Suppressor macrophage treated with lipopolysaccharide for 1 hour (primary cell): ENCODE data around the gene MEF2C.

Experiments used
- DNase-seq, 3 donors: peaks; one replicate each; pipeline ENCODE4 v3.0.0-alpha.2; 2020 to 2022

Gene MEF2C

DNA sequence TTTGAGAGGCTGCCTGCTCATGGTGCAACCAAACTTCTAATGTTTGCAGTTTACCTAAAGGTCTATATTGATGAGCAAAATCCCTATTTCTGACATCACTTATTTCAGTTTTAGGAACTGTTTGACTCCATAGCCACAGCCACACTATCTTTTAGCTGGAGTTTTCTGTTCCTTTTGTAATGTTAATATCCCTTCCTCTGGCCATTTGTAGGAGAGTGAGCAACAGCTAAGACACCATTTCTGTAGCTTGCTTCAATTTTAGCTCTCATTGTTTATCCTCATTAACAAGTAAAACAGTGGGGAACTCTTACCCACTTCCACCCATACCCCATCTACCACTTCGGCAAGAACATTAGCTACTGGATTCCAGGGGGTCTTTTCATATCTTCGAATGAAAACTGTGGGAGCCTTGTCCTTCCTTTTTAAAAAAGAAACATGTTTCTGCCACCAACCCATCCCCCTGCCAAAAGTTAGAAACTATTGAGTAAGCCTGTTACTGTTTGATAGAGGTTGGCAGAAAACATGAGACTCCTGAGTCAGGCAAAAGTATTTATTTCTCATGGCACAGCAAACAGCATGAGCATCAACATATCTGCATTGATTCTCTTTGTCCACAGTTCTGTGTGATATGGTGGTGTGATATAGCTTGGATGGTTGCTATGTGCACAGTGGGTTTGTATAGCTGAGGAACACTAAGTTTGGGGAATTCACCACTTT, 174.1 kb downstream of the MEF2C start:
- DNase-seq: no peak

DNA sequence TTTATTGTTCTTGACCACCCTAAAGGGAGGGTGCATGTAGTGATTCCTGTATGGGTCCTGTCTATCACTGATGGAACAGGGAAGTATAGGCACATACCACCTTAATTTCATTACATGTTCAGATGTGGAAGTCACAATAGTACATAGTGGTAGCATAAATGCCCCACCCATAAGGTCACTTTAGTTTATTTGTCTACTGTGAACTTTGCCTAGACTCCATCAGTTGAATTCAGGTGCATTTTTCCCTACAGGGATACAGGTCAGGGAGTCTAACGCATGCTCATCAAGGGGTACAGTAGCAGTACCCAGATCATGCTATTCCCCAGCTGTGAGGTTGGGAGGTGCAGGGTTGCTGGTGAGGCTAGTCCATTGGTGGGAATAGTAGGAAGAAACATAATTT, 175.0 kb downstream of the MEF2C start:
- no peak for DNase-seq

- no peak for DNase-seq
Observed at GRCh38 chr5:88707216-88707965, 175.6 kb downstream of the MEF2C start.

DNA sequence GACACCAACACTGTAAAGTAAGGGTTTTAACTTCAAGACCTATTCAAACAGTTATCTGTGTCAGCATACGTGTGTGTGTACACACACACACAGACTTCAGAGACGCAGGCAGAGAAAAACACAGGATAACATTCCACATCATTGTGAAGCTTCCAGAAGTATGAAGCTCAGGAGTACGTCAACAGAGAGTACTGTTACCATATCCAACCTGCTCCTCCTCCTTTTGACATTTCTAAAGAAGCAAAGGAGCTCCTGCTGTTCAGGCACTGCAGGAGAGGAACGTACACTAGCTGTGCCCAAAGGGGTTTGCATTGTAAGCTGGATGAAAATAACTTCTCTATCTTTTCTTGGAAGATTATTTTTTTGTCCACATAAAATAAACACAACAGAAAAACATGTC, 180.7 kb downstream of the MEF2C start:
- no peak for DNase-seq

GRCh38 chr5:88700121-88700520, 182.9 kb downstream of the MEF2C start:
- no peak for DNase-seq

DNA sequence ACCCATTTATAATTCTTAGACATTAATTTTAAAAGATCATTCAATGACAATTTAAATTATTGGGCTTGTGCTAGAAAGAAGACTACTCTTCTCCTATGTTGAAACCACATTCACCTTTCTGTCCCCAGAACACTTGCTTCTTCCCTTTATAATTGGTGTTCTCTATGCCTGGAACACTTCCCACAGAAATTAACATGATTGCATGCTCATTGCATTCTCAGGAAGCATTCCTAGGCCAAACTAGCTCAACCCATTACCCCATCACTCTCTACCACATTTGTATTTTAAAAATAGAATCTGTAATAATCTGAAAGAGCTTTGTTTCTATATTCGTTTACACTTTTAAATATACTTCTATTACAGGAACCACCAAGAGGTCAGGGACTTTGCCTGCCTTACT, 184.7 kb downstream of the MEF2C start:
- DNase-seq: no peak

DNA sequence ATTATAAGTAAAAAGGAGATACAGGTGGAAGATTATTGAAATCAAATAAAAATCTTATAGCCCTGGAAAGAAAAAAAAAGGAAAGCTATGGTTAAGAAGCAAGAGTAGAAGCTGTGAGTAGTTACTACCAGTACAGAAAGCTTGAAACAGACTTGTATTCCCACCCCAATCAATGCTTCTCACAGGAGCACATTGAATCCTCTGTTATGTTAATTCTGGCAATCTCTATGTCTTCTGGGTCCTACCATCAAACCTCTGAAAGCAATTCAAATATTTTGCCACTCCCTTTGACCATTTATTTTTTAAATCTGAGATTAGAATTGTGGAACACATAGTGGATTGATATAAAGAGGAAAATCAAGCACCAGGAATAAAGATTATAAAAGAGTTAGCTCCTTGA, 186.5 kb downstream of the MEF2C start:
- DNase-seq: no peak

GRCh38 chr5:88695931-88696330, 187.1 kb downstream of the MEF2C start:
- DNase-seq: no peak

DNA sequence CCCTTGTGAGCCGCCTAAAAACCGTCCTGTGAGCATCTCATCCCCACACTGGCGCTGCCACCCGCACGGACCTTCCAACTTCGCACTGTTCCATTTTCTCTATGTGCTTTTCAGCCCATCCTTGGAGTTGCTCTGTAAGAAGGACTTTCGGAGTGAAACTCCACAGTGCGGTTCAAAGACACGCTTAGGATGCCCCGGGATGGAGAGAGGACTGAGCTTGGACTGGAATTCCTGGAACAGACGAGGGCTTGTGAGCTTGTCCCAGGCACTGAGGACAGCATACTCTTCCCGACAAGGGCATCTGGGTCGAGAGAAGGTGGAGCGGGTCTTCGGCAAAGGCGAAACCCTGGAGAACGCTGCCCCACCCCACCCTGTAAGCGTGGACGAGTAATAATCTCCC, 187.8 kb downstream of the MEF2C start:
- DNase-seq: no peak

- no peak for DNase-seq
Observed at GRCh38 chr5:88694023-88694679, 188.8 kb downstream of the MEF2C start.

DNA sequence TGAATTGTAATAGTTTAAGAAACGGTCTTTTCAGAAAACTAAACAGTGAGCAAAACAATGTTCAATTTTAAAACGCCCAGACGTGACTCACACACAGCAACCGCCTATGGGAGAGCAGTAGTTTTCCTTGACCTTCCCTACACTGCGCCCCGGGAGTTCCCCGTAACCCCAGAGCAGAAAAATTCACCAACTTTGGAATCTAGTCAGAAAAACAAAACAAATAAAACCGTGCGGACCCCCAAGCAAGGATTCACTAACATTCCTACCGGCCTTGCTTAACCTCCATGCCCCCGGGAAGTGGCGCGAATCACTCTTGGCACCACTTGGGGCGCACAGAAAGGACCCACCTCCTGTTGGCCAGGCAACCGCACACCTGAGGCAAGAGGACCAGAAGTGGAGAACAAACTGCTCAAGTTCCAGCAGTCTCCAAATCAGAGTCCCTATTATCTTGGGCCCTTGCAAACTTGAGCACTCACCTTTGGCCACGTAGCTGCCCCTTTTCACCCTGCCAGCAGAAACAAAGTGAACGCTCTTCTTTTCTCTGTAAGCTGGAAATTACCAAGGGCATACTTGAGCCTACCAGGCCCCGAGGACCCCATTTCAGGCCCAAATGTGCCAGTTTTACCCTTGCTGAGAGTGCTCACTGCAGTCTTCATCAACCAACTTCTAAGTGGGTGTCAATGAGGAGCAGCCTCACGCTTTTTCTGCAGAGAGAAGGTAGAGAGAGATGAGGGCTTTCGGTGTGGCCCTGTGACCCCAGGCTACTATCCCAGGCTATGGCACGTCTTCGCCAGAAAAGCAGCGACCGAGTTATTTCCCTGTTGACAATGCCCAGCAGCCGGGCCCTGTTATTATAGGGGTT, 189.7 kb downstream of the MEF2C start:
- DNase-seq: peak; percentile 59 to 62 (median 61)

GRCh38 chr5:88691945-88692868, 190.8 kb downstream of the MEF2C start:
- no peak for DNase-seq

DNA sequence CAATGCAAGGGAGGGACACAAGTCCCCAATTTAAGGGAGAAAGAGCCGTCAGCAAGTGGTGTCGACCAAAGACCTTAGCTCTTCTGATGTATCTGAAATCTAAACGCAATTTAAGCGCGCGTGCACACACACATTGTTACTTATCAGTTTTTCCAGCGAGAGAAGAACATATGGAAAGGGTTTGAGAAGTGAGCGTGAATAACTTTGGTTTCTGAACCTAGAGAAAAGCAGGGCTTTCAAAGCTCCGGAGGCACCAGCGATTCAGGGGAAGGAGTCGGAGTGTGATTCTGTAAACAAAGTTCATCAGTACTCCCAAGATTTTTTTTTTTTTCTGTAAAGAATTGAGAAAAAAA, 191.8 kb downstream of the MEF2C start:
- no peak for DNase-seq

GRCh38 chr5:88690409-88691229, 192.4 kb downstream of the MEF2C start:
- DNase-seq: peak; percentile 75 to 83 (median 82)

GRCh38 chr5:88689668-88690408, 193.1 kb downstream of the MEF2C start:
- no peak for DNase-seq

GRCh38 chr5:88688984-88689667, 193.9 kb downstream of the MEF2C start:
- no peak for DNase-seq

DNA sequence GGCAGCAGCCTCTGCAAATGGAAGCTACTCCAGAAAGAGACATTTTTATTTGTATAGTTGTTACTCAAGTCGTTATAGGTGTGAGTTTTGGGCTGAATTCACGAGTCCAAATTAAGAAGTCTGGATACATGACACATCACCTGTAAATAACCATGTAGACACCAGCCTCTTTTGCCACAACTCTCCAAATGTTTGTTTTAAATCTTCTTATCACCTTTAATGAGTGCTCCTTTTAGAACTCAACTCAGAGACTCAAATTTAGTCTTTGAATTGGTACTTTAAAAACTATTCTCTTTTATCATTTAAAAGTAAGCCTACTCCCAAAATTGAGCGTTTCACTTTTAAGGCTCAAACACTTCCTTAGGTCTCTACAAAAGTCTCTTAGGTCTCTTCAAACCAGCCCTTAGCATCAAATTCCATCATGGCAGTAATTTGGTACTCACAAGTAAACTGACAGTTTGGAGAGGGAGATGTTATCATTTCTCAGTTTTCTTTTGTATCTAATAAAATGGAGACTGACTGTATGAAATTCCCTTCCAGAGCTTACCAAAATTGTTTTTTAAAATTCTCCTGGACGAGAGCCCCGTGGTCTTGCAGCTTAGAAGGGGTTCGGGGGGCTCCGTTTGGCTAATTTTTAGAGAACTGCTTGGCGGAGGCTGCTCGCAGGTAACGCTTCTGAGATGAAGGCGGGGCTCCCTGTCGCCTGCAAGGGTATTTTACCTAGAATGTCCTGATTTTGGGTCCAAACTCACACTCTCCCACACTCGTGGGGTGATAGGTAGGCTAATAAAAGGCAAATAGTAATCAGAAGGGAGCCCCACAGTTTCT, 194.6 kb downstream of the MEF2C start:
- no peak for DNase-seq

DNA sequence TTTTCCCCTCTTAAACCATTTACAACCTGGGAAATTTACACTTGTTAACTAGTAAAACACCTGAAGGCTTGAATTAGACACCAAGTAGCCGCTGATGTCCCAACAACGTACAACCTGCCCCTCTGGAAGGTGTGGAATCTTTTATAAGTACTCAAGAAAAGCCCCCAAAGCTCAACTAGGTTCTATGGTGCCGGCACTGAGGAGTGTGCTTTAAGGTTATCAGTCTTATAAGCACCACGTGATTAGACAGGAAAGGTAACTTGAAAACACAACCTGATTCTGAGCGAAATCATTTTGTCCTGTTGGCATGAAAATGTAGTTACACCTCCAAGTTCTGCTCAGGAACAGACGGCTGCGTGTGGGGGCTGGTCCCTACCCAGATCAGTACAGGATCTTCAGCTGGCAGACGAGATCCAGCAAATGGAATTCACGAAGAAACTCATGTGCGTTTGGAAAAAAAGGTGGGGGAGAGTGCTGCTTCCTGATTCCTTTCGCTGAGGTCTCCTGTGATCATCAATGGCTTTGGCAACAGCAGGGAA, 195.5 kb downstream of the MEF2C start:
- no peak for DNase-seq
